Stimulated activated memory B cell treated with anti-CD40 and anti-IgM and Interleukin-4, amounts not matched to agents 10 μg/mL and 1 μg/mL and 100 μg/mL, for 72 hours (primary cell): ENCODE data around the gene ABRACL.

Source experiments
- ATAC-seq: fragments of 150-1000 bp; cut with Tn5 transposase; 2 replicates; pipeline ENCODE4 v1.10.0; 2021
- H3K27ac Mint-ChIP-seq: one replicate; pipeline ENCODE4 v1.8.0; 2022; ENCODE audit warnings: mild to moderate bottlenecking, mixed read lengths
- H3K27me3 Mint-ChIP-seq: one replicate; pipeline ENCODE4 v1.8.0; 2022; ENCODE audit warnings: mixed read lengths
- H3K36me3 Mint-ChIP-seq: one replicate; pipeline ENCODE4 v1.8.0; 2022; ENCODE audit warnings: mixed read lengths
- H3K4me1 Mint-ChIP-seq: one replicate; pipeline ENCODE4 v1.8.0; 2022; ENCODE audit warnings: mixed read lengths
- H3K4me3 Mint-ChIP-seq: one replicate; pipeline ENCODE4 v1.8.0; 2022; ENCODE audit warnings: mild to moderate bottlenecking, moderate library complexity, mixed read lengths
- H3K9me3 Mint-ChIP-seq: one replicate; pipeline ENCODE4 v1.8.0; 2022; ENCODE audit warnings: mixed read lengths

The ABRACL gene

GRCh38 chr6:139062932-139063646, 34.5 kb downstream of the ABRACL start:
- Mint-ChIP-seq H3K27ac (no peak overlapping the region), H3K4me1 (no peaks in the 10 kb centered on the region), H3K9me3 (no peaks in the 10 kb centered on the region), H3K4me3 (no peak overlapping the region), H3K27me3 (no peaks in the 10 kb centered on the region), H3K36me3 (no peaks in the 10 kb centered on the region)
- ATAC-seq = no peak

- no peak for ATAC-seq
- Mint-ChIP-seq H3K27ac (no peak overlapping the region), H3K9me3 (no peaks in the 10 kb centered on the region), H3K36me3 (no peaks in the 10 kb centered on the region), H3K4me3 (no peak overlapping the region), H3K27me3 (no peaks in the 10 kb centered on the region), H3K4me1 (no peaks in the 10 kb centered on the region)
These were observed 36.6 kb downstream of the ABRACL start for GRCh38 chr6:139064981-139065665.

GRCh38 chr6:139066080-139066479, 37.5 kb downstream of the ABRACL start:
- H3K27ac Mint-ChIP-seq = no peak overlapping the region
- no peaks in the 10 kb centered on the region for H3K27me3 Mint-ChIP-seq
- no peaks in the 10 kb centered on the region for H3K36me3 Mint-ChIP-seq
- no peaks in the 10 kb centered on the region for H3K4me1 Mint-ChIP-seq
- no peak overlapping the region for H3K4me3 Mint-ChIP-seq
- H3K9me3 Mint-ChIP-seq = no peaks in the 10 kb centered on the region
- ATAC-seq = no peak

GRCh38 chr6:139068846-139069245, 40.3 kb downstream of the ABRACL start:
- Mint-ChIP-seq H3K4me3 (no peak overlapping the region), H3K36me3 (no peaks in the 10 kb centered on the region), H3K4me1 (no peaks in the 10 kb centered on the region), H3K9me3 (no peaks in the 10 kb centered on the region), H3K27ac (no peak overlapping the region), H3K27me3 (no peaks in the 10 kb centered on the region)
- ATAC-seq = no peak

GRCh38 chr6:139073118-139073517, 44.6 kb downstream of the ABRACL start:
- no peaks in the 10 kb centered on the region for H3K36me3 Mint-ChIP-seq
- no peak overlapping the region for H3K27ac Mint-ChIP-seq
- H3K9me3 Mint-ChIP-seq = no peaks in the 10 kb centered on the region
- no peaks in the 10 kb centered on the region for H3K4me1 Mint-ChIP-seq
- H3K27me3 Mint-ChIP-seq = no peaks in the 10 kb centered on the region
- no peak overlapping the region for H3K4me3 Mint-ChIP-seq
- no peak for ATAC-seq

- Mint-ChIP-seq H3K4me1 (no peaks in the 10 kb centered on the region), H3K9me3 (no peaks in the 10 kb centered on the region), H3K27me3 (no peaks in the 10 kb centered on the region), H3K4me3 (no peak overlapping the region), H3K36me3 (no peaks in the 10 kb centered on the region), H3K27ac (no peak overlapping the region)
- ATAC-seq = no peak
These were observed 50.5 kb downstream of the ABRACL start for GRCh38 chr6:139079018-139079417.

GRCh38 chr6:139080255-139080920, 51.8 kb downstream of the ABRACL start:
- Mint-ChIP-seq H3K4me3 (no peak overlapping the region), H3K27me3 (no peaks in the 10 kb centered on the region), H3K9me3 (no peaks in the 10 kb centered on the region), H3K4me1 (no peaks in the 10 kb centered on the region), H3K36me3 (no peaks in the 10 kb centered on the region), H3K27ac (no peak overlapping the region)
- ATAC-seq = no peak

GRCh38 chr6:139081471-139081870, 52.9 kb downstream of the ABRACL start:
- no peaks in the 10 kb centered on the region for H3K36me3 Mint-ChIP-seq
- no peak overlapping the region for H3K4me3 Mint-ChIP-seq
- no peak for ATAC-seq
- H3K9me3 Mint-ChIP-seq = no peaks in the 10 kb centered on the region
- H3K27ac Mint-ChIP-seq = no peak overlapping the region
- H3K4me1 Mint-ChIP-seq = no peaks in the 10 kb centered on the region
- no peaks in the 10 kb centered on the region for H3K27me3 Mint-ChIP-seq

- Mint-ChIP-seq H3K27me3 (no peaks in the 10 kb centered on the region), H3K4me1 (no peaks in the 10 kb centered on the region), H3K9me3 (no peaks in the 10 kb centered on the region), H3K36me3 (no peaks in the 10 kb centered on the region), H3K4me3 (no peak overlapping the region), H3K27ac (no peak overlapping the region)
- ATAC-seq = no peak
These were observed 53.8 kb downstream of the ABRACL start for GRCh38 chr6:139082370-139082769.

GRCh38 chr6:139091826-139092225, 63.3 kb downstream of the ABRACL start:
- Mint-ChIP-seq H3K36me3 (no peaks in the 10 kb centered on the region), H3K27ac (no peak overlapping the region), H3K4me3 (no peak overlapping the region), H3K27me3 (no peaks in the 10 kb centered on the region), H3K9me3 (peaks cover 5% of the 10 kb centered on the region), H3K4me1 (no peaks in the 10 kb centered on the region)
- ATAC-seq = no peak
